Liver (tissue), 9 donors: ENCODE measurements around the gene DNAAF1. TPM values are rescaled to one million over a fixed set of nuclear protein-coding genes. Genes with fewer than 3 reads are reported as not detected.

ENCODE experiments used
- DNase-seq: peaks from one replicate; pipeline ENCODE4 v3.0.0-alpha.2; 2017; ENCODE audit warnings: low spot score
- H3K27ac ChIP-seq, 2 donors: one replicate each; pipeline ENCODE4 v1.7.0; 2013; ENCODE audit warnings: inconsistent platforms in 2 of 2, low read length in 2 of 2, control low read depth in 1 of 2, low read depth in 1 of 2, mild to moderate bottlenecking in 1 of 2
- H3K27me3 ChIP-seq, 4 donors: one replicate each; pipeline versions ENCODE4 v1.6.1 to v1.7.0; 2013; ENCODE audit warnings: low read length in 3 of 4, inconsistent platforms in 1 of 4, mild to moderate bottlenecking in 1 of 4, moderate library complexity in 1 of 4; ENCODE audit not compliant: control insufficient read depth in 4 of 4, insufficient read depth in 4 of 4
- H3K36me3 ChIP-seq, 4 donors: one replicate each; pipeline versions ENCODE4 v1.6.1 to v1.7.0; 2013; ENCODE audit warnings: low read length in 3 of 4, mild to moderate bottlenecking in 3 of 4, low read depth in 1 of 4, moderate library complexity in 1 of 4; ENCODE audit not compliant: control insufficient read depth in 4 of 4, insufficient read depth in 3 of 4
- H3K4me1 ChIP-seq, 4 donors: one replicate each; pipeline versions ENCODE4 v1.6.1 to v1.7.0; 2013; ENCODE audit warnings: low read length in 3 of 4, mild to moderate bottlenecking in 3 of 4, moderate library complexity in 1 of 4; ENCODE audit not compliant: control insufficient read depth in 4 of 4, insufficient read depth in 4 of 4
- H3K4me3 ChIP-seq, 3 donors: one replicate each; pipeline versions ENCODE4 v1.6.1 to v1.7.0; 2013; ENCODE audit warnings: low read length in 3 of 3, control low read depth in 1 of 3, low read depth in 1 of 3, mild to moderate bottlenecking in 1 of 3
- H3K9ac ChIP-seq, 2 donors: one replicate each; pipeline ENCODE4 v1.7.0; 2013; ENCODE audit warnings: low read length in 2 of 2, mild to moderate bottlenecking in 2 of 2, moderate library complexity in 2 of 2, control low read depth in 1 of 2, low read depth in 1 of 2
- H3K9me3 ChIP-seq, 4 donors: one replicate each; pipeline versions ENCODE4 v1.6.1 to v1.7.0; 2013; ENCODE audit warnings: low read length in 3 of 4; ENCODE audit not compliant: control insufficient read depth in 4 of 4
- ATF3 ChIP-seq: IDR thresholded peaks from 2 replicates; pipeline ENCODE4 v1.6.1; 2016; ENCODE audit warnings: antibody characterized with exemption
- CTCF ChIP-seq: fragments of 150-350 bp; IDR thresholded peaks from 2 replicates; pipeline ENCODE4 v1.5.1; 2017; ENCODE audit warnings: improper control_type of control experiment, low read depth, low read length; ENCODE audit not compliant: missing input control
- EGR1 ChIP-seq, 2 donors: IDR thresholded peaks; 2 replicates each; pipeline ENCODE4 v1.6.1; 2016 to 2018; ENCODE audit warnings: antibody characterized with exemption in 2 of 2, low read depth in 2 of 2
- FOXA1 ChIP-seq: IDR thresholded peaks from 2 replicates; pipeline ENCODE4 v1.6.1; 2016; ENCODE audit warnings: antibody characterized with exemption
- FOXA2 ChIP-seq: IDR thresholded peaks from 2 replicates; pipeline ENCODE4 v1.6.1; 2016; ENCODE audit warnings: antibody characterized with exemption
- GABPA ChIP-seq, 2 donors: IDR thresholded peaks in 1 of 2; conservative IDR thresholded peaks in 1 of 2; 2 replicates each; pipeline ENCODE4 v1.6.1; 2016; ENCODE audit warnings: antibody characterized with exemption in 2 of 2, mild to moderate bottlenecking in 1 of 2, moderate library complexity in 1 of 2
- HNF4A ChIP-seq, 2 donors: conservative IDR thresholded peaks; 2 replicates each; pipeline ENCODE4 v1.6.1; 2016; ENCODE audit warnings: antibody characterized with exemption in 2 of 2, mild to moderate bottlenecking in 2 of 2
- HNF4G ChIP-seq: IDR thresholded peaks from 2 replicates; pipeline ENCODE4 v1.6.1; 2016; ENCODE audit warnings: antibody characterized with exemption
- JUND ChIP-seq, 2 donors: IDR thresholded peaks; 2 replicates each; pipeline ENCODE4 v1.6.1; 2016; ENCODE audit warnings: antibody characterized with exemption in 2 of 2
- MAX ChIP-seq: IDR thresholded peaks from 2 replicates; pipeline ENCODE4 v1.6.1; 2016; ENCODE audit warnings: antibody characterized with exemption
- NR2F2 ChIP-seq: IDR thresholded peaks from 2 replicates; pipeline ENCODE4 v1.6.1; 2016; ENCODE audit warnings: antibody characterized with exemption
- RAD21 ChIP-seq, 2 donors: IDR thresholded peaks; 2 replicates each; pipeline ENCODE4 v1.6.1; 2016; ENCODE audit warnings: antibody characterized with exemption in 2 of 2, mild to moderate bottlenecking in 2 of 2
- REST ChIP-seq: IDR thresholded peaks from 2 replicates; pipeline ENCODE4 v1.6.1; 2016; ENCODE audit warnings: antibody characterized with exemption, mild to moderate bottlenecking
- RXRA ChIP-seq, 2 donors: IDR thresholded peaks; 2 replicates each; pipeline ENCODE4 v1.6.1; 2017 to 2018; ENCODE audit warnings: antibody characterized with exemption in 2 of 2, mild to moderate bottlenecking in 1 of 2
- SP1 ChIP-seq: IDR thresholded peaks from 2 replicates; pipeline ENCODE4 v1.6.1; 2018; ENCODE audit warnings: antibody characterized with exemption, mild to moderate bottlenecking
- TAF1 ChIP-seq: conservative IDR thresholded peaks from 2 replicates; pipeline ENCODE4 v1.6.1; 2016; ENCODE audit warnings: antibody characterized with exemption, mild to moderate bottlenecking
- YY1 ChIP-seq: IDR thresholded peaks from 2 replicates; pipeline ENCODE4 v1.6.1; 2016; ENCODE audit warnings: antibody characterized with exemption, mild to moderate bottlenecking
- ZBTB33 ChIP-seq: IDR thresholded peaks from 2 replicates; pipeline ENCODE4 v1.6.1; 2016; ENCODE audit warnings: antibody characterized with exemption
- WGBS: extraction: QIAGEN DNeasy Blood & Tissue Kit; methylation state at CpG from one replicate; pipeline ENCODE4 v1.1.7; 2013; 5-methylcytosine and 5-hydroxymethylcytosine counted together
- polyA plus RNA-seq, 2 donors: library from polyadenylated mRNA; stranded (reverse) in 1 of 2; unstranded in 1 of 2; fragments of 200-250 nt in 1 of 2; fragments of >200 nt in 1 of 2; fragmentation: Nextera tagmentation in 1 of 2; extraction: Ambion mirVana in 1 of 2; gene quantifications; one replicate each; pipeline versions ENCODE4 v1.2.1 to v1.2.3, GENCODE V29; 2013 to 2015
- total RNA-seq, 2 donors: library from RNA; depleted of rRNA; stranded (reverse); fragments of >200 nt; gene quantifications; one replicate each; pipeline ENCODE4 v1.2.3, GENCODE V29; 2014
- donor health status: healthy.
- donor health status: healthy.
- donor health status: healthy.
- donor health status: healthy.
- donor health status: healthy.

DNAAF1 gene
- total and polyA plus RNA-seq, 4 donors: under 0.01 to 0.08 (median 0.06) TPM; not detected in 1

GRCh38 chr16:84207251-84207650 is 62.1 kb downstream of the DNAAF1 start:
- Histone ChIP-seq H3K9me3 (no peaks in the 10 kb centered on the region), H3K36me3 (no peaks in the 10 kb centered on the region), H3K4me3 (no peak overlapping the region), H3K27ac (no peak overlapping the region), H3K4me1 (no peaks in the 10 kb centered on the region), H3K27me3 (no peaks in the 10 kb centered on the region), H3K9ac (no peak overlapping the region)
- WGBS: 66% methylated on average over 6 of the region's 6 CpGs
- no peak for DNase-seq
- no peak for TF ChIP-seq RAD21 (IDR thresholded peaks at IDR 0.05)
- TF ChIP-seq HNF4A (conservative IDR thresholded peaks at IDR 0.05): no peak
- no peak for TF ChIP-seq SP1
- no peak for TF ChIP-seq JUND (IDR thresholded peaks at IDR 0.05)
- TF ChIP-seq ATF3: no peak
- no peak for TF ChIP-seq CTCF
- TF ChIP-seq EGR1 (IDR thresholded peaks at IDR 0.05; ENCODE audit: low read depth in 2 of 2): no peak
- no peak for TF ChIP-seq FOXA2
- no peak for TF ChIP-seq FOXA1
- no peak for TF ChIP-seq TAF1
- no peak for TF ChIP-seq RXRA (IDR thresholded peaks at IDR 0.05)
- no peak for TF ChIP-seq REST
- TF ChIP-seq ZBTB33: no peak
- no peak for TF ChIP-seq HNF4G
- TF ChIP-seq NR2F2: no peak
- no peak for TF ChIP-seq GABPA (IDR thresholded peaks at IDR 0.05 in 1 of 2, conservative IDR thresholded peaks at IDR 0.05 in 1 of 2)

GRCh38 chr16:84207879-84208278 is 62.8 kb downstream of the DNAAF1 start:
- no peak for DNase-seq
- Histone ChIP-seq H3K4me3 (no peak overlapping the region), H3K27me3 (no peaks in the 10 kb centered on the region), H3K9ac (no peak overlapping the region), H3K9me3 (no peaks in the 10 kb centered on the region), H3K4me1 (no peaks in the 10 kb centered on the region), H3K27ac (no peak overlapping the region), H3K36me3 (no peaks in the 10 kb centered on the region)
- 80% methylated on average over 8 of the region's 8 CpGs for WGBS
- TF ChIP-seq REST (no peak), YY1 (no peak), TAF1 (no peak), JUND (IDR thresholded peaks at IDR 0.05) (no peak), GABPA (IDR thresholded peaks at IDR 0.05 in 1 of 2, conservative IDR thresholded peaks at IDR 0.05 in 1 of 2) (no peak), CTCF (no peak), HNF4G (no peak), SP1 (no peak), EGR1 (IDR thresholded peaks at IDR 0.05; ENCODE audit: low read depth in 2 of 2) (no peak), FOXA1 (no peak), MAX (no peak), HNF4A (conservative IDR thresholded peaks at IDR 0.05) (no peak), RXRA (IDR thresholded peaks at IDR 0.05) (no peak)
